T-cell (primary cell): ENCODE measurements around the gene IQCM. TPM values are rescaled to one million over a fixed set of nuclear protein-coding genes. Genes with fewer than 3 reads are reported as not detected.

ENCODE experiments used
- ATAC-seq, 4 experiments: fragments of 200-7000 bp in 3 of 4; fragments of 150-1000 bp in 1 of 4; cut with Tn5 transposase; replicated peaks in 1 of 4; 1 replicate in 3 of 4; 2 replicates in 1 of 4; pipeline ENCODE4 v1.10.0; 2021; ENCODE audit warnings: moderate library complexity in 3 of 4, mild to moderate bottlenecking in 2 of 4, moderate number of reproducible peaks in 1 of 4
- CTCF ChIA-PET, 2 donors: fragments of 300-600 bp; sonication (Branson Sonifier 250); formaldehyde crosslinking; loops; one replicate each; lab custom pipeline; 2022; ENCODE audit warnings: antibody characterized with exemption in 2 of 2; lab: Charles Lee
- POLR2A ChIA-PET, 2 donors: fragments of 300-600 bp; sonication (Branson Sonifier 250); formaldehyde crosslinking; loops; one replicate each; lab custom pipeline; 2022; ENCODE audit warnings: antibody characterized with exemption in 2 of 2; lab: Charles Lee
- DNase-seq, 35 experiments: peaks; one replicate each; pipeline versions ENCODE4 v3.0.0 to v3.0.0-alpha.2; 2013 to 2023
- H3K27ac ChIP-seq: one replicate; pipeline ENCODE4 v1.5.1; 2013; ENCODE audit warnings: low read length
- H3K27me3 ChIP-seq, 2 experiments: replicated peaks in 1 of 2; 1 replicate in 1 of 2; 2 replicates in 1 of 2; pipeline versions ENCODE4 v1.6.1 to v1.7.0; 2013; ENCODE audit warnings: low read length in 1 of 2, mixed read lengths in 1 of 2; ENCODE audit not compliant: control insufficient read depth in 2 of 2, insufficient read depth in 2 of 2; ENCODE audit errors: extremely low read depth in 1 of 2
- H3K36me3 ChIP-seq, 2 donors: 1 replicate in 1 of 2; 2 replicates in 1 of 2; pipeline versions ENCODE4 v1.6.1 to v1.7.0; 2013; ENCODE audit warnings: low read length in 1 of 2; ENCODE audit not compliant: control insufficient read depth in 2 of 2, insufficient read depth in 1 of 2; ENCODE audit errors: extremely low read depth in 1 of 2
- H3K4me1 ChIP-seq, 2 experiments: 1 replicate in 1 of 2; 2 replicates in 1 of 2; pipeline versions ENCODE4 v1.6.1 to v1.7.0; 2013; ENCODE audit warnings: low read length in 2 of 2, mixed read lengths in 1 of 2; ENCODE audit not compliant: insufficient read depth in 2 of 2, control insufficient read depth in 1 of 2; ENCODE audit errors: extremely low read depth in 1 of 2
- H3K4me3 ChIP-seq, 2 donors: 1 replicate in 1 of 2; 2 replicates in 1 of 2; pipeline versions ENCODE4 v1.5.1 to v1.7.0; 2013; ENCODE audit warnings: mild to moderate bottlenecking in 2 of 2, low read length in 1 of 2, moderate library complexity in 1 of 2; ENCODE audit not compliant: control insufficient read depth in 1 of 2; ENCODE audit errors: extremely low read depth in 1 of 2
- H3K9me3 ChIP-seq: 2 replicates; pipeline ENCODE4 v1.7.0; 2013
- H3K27ac Mint-ChIP-seq, 2 donors: one replicate each; pipeline ENCODE4 v1.8.0; 2020 to 2021; ENCODE audit warnings: mild to moderate bottlenecking in 2 of 2, mixed read lengths in 2 of 2
- H3K27me3 Mint-ChIP-seq, 2 donors: one replicate each; pipeline ENCODE4 v1.8.0; 2021 to 2022; ENCODE audit warnings: mixed read lengths in 2 of 2
- H3K36me3 Mint-ChIP-seq: one replicate; pipeline ENCODE4 v1.8.0; 2021; ENCODE audit warnings: mixed read lengths
- H3K4me1 Mint-ChIP-seq, 3 donors: one replicate each; pipeline ENCODE4 v1.8.0; 2020 to 2022; ENCODE audit warnings: mixed read lengths in 3 of 3, mild to moderate bottlenecking in 1 of 3
- H3K4me3 Mint-ChIP-seq, 3 donors: one replicate each; pipeline ENCODE4 v1.8.0; 2020 to 2022; ENCODE audit warnings: mild to moderate bottlenecking in 3 of 3, mixed read lengths in 3 of 3, moderate library complexity in 3 of 3
- H3K9me3 Mint-ChIP-seq, 3 donors: one replicate each; pipeline ENCODE4 v1.8.0; 2020 to 2022; ENCODE audit warnings: mixed read lengths in 3 of 3
- WGBS: methylation state at CpG from one replicate; pipeline ENCODE4 v1.1.5; 2013; ENCODE audit warnings: missing lambda C conversion rate; ENCODE audit not compliant: insufficient coverage; 5-methylcytosine and 5-hydroxymethylcytosine counted together
- total RNA-seq, 35 experiments: library from RNA in 6 of 35; stranded (reverse) in 6 of 35; fragments of 120-200 nt in 1 of 35; gene quantifications; one replicate each; pipeline versions ENCODE4 v1.2.1 to v1.2.4 and lab custom pipeline; 2013 to 2026

Gene IQCM
- total RNA-seq, 5 donors from 2014 or later (not counting 1 experiment from before 2014, with no cell fraction given), result not detected

DNA sequence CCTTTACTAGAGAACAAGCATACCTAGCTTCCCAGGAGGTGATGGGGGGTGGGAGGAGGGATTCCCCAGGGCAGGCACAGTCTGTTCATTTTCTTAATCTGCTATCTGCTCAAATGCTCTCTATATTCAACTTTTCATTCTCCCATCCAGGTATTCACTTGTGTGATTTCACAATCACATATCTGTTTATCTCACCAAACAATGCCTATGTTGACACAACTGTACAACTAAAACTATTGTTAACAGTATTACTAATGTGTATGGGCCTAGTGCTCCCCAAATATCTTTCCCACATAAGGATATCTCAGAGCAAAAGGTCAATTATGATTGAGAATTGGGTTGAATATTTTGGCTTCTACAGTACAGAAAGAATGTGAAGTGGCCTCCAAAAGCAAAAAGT is 210.8 kb downstream of the IQCM start:
- no peak overlapping the region for H3K4me3 Mint-ChIP-seq

DNA sequence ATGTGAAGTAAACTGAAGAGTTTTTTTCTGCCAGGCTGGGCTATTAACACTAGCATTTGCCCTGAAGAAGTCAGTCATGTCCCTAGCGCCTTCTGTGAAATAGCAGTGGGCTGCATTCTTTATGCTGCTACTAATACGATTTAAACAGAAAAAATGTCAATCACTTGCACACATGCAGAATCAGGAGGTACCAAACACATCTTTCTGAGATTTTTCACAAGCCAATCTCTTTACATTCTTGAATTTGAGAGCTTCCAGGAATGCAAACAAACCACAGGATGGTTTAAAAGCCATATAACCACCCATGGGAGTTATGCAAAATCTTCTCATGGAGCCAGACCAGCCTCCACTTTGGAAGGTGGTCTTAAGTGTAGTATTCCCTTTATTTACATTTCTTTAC is 220.1 kb downstream of the IQCM start:
- no peaks in the 10 kb centered on the region for H3K4me1 Mint-ChIP-seq
- Histone ChIP-seq H3K9me3 (no peaks in the 10 kb centered on the region), H3K27me3 (no peaks in the 10 kb centered on the region), H3K36me3 (no peaks in the 10 kb centered on the region), H3K4me1 (no peaks in the 10 kb centered on the region), H3K27ac (no peak overlapping the region), H3K4me3 (no peak overlapping the region)
- no peaks in the 10 kb centered on the region for H3K36me3 Mint-ChIP-seq
- ATAC-seq (no peak), DNase-seq (no peak)
- no peaks in the 10 kb centered on the region for H3K27me3 Mint-ChIP-seq
- WGBS, result 75% methylated on average over 2 of the region's 2 CpGs
- POLR2A ChIA-PET, result no interaction called here
- CTCF ChIA-PET, result no interaction called here
- peaks cover 3 to 10% (median 7%) of the 10 kb centered on the region in 3 donors for H3K9me3 Mint-ChIP-seq
- no peak overlapping the region for H3K4me3 Mint-ChIP-seq
- H3K27ac Mint-ChIP-seq, result no peak overlapping the region

More for the DNA sequence above, 210.8 kb downstream of the IQCM start:
- Mint-ChIP-seq H3K4me1 (no peaks in the 10 kb centered on the region), H3K9me3 (peaks cover 6% of the 10 kb centered on the region in 3 donors), H3K27ac (no peak overlapping the region), H3K27me3 (no peaks in the 10 kb centered on the region), H3K36me3 (no peaks in the 10 kb centered on the region)
- Histone ChIP-seq H3K27me3 (no peaks in the 10 kb centered on the region), H3K4me3 (no peak overlapping the region), H3K27ac (no peak overlapping the region), H3K4me1 (no peaks in the 10 kb centered on the region), H3K9me3 (no peaks in the 10 kb centered on the region), H3K36me3 (no peaks in the 10 kb centered on the region)
- CTCF ChIA-PET, result no interaction called here
- DNase-seq, result no peak
- POLR2A ChIA-PET, result interaction anchor here in 1 of 2 donors (0.6 kb wide), 1 partner anchor 1775 kb away, joined by 5 read pairs; no protein-coding TSS in a partner anchor
- ATAC-seq, result no peak

DNA sequence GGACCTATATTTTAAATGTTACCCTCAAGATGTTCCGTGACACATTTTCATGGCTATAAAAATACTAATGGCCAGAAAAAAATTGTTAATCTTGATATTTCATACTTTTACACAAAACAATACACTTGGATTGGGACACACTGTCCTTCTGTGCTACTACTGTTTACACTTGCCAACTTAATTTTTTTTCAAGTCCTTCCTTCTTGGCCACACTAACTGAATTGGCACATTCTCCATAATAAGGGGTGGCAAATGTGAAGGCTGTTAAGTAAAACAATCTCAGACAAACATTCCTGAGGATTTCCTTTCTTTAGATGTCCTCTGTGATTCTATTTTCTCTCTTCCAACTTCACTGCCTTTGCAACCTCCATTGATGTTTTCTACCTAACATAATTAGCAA is 225.8 kb downstream of the IQCM start:
- DNase-seq (no peak), ATAC-seq (no peak)
- POLR2A ChIA-PET, result no interaction called here
- Mint-ChIP-seq H3K4me3 (no peak overlapping the region), H3K4me1 (no peaks in the 10 kb centered on the region), H3K27ac (no peak overlapping the region), H3K27me3 (no peaks in the 10 kb centered on the region), H3K9me3 (peaks cover 9 to 14% (median 10%) of the 10 kb centered on the region in 3 donors), H3K36me3 (no peaks in the 10 kb centered on the region)
- Histone ChIP-seq H3K4me1 (no peaks in the 10 kb centered on the region), H3K36me3 (no peaks in the 10 kb centered on the region), H3K27ac (no peak overlapping the region), H3K27me3 (no peaks in the 10 kb centered on the region), H3K9me3 (no peaks in the 10 kb centered on the region), H3K4me3 (no peak overlapping the region)
- no CpG with 5 or more reads among the region's 1 CpG for WGBS
- CTCF ChIA-PET, result no interaction called here

DNA sequence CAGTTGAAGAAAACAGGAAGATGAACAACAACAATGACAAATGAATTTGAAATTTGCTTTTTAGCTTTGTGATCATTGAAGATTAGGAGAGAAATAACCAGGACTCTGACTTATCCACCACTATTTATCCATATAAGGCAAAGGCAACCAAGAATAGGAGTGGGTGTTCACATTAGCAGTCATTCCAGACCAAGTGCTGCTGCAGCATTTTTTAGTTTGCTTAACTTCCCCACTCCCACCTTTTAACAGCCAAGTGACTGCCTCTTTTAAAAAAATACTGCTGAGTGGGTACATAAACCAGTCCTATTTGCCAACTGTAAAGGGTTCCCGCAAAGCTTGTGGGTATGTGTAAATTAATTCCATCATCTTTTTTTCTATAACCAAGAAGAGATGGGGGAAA is 230.9 kb downstream of the IQCM start:
- Histone ChIP-seq H3K9me3 (peaks cover 2% of the 10 kb centered on the region), H3K27ac (no peak overlapping the region), H3K27me3 (no peaks in the 10 kb centered on the region), H3K4me1 (no peaks in the 10 kb centered on the region), H3K36me3 (no peaks in the 10 kb centered on the region), H3K4me3 (no peak overlapping the region)
- Mint-ChIP-seq H3K36me3 (no peaks in the 10 kb centered on the region), H3K27me3 (no peaks in the 10 kb centered on the region), H3K27ac (no peak overlapping the region), H3K9me3 (peaks cover 4 to 9% (median 6%) of the 10 kb centered on the region in 3 donors), H3K4me1 (no peaks in the 10 kb centered on the region), H3K4me3 (no peak overlapping the region)
- ATAC-seq (no peak), DNase-seq (no peak)
- POLR2A ChIA-PET, result no interaction called here
- no CpG with 5 or more reads among the region's 1 CpG for WGBS
- CTCF ChIA-PET, result no interaction called here

DNA sequence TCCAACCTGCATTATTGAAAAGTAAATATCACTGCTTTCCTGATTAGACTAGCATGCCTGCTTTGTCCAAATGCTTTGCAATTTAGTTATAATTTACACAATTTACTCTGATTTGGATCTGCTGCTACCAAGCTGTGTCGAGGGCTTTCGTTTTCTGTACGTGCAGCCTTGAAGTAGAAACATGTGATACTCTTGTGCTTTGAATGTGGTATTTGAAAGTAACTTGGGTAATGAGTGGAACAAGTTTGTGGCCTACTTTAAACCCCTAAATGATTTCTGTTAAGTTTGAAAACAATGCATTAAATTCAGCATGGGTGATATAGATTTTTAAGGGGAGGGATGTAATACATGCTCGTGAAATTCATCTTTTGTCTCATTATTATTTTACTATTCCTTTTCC is 240.7 kb downstream of the IQCM start:
- H3K4me1 ChIP-seq, result no peaks in the 10 kb centered on the region
- H3K36me3 Mint-ChIP-seq, result no peaks in the 10 kb centered on the region
- no peaks in the 10 kb centered on the region for H3K4me1 Mint-ChIP-seq
- POLR2A ChIA-PET, result no interaction called here
- peaks cover 0 to 10% (median 0%) of the 10 kb centered on the region in 3 donors for H3K9me3 Mint-ChIP-seq
- no peak overlapping the region for H3K27ac Mint-ChIP-seq
- H3K27ac ChIP-seq, result no peak overlapping the region
- no peaks in the 10 kb centered on the region for H3K9me3 ChIP-seq
- H3K4me3 ChIP-seq, result no peak overlapping the region
- ATAC-seq (no peak), DNase-seq (no peak)
- no peak overlapping the region for H3K4me3 Mint-ChIP-seq
- no peaks in the 10 kb centered on the region for H3K36me3 ChIP-seq
- WGBS, result 76% methylated on average over 3 of the region's 4 CpGs
- H3K27me3 Mint-ChIP-seq, result no peaks in the 10 kb centered on the region
- CTCF ChIA-PET, result no interaction called here
- no peaks in the 10 kb centered on the region for H3K27me3 ChIP-seq

DNA sequence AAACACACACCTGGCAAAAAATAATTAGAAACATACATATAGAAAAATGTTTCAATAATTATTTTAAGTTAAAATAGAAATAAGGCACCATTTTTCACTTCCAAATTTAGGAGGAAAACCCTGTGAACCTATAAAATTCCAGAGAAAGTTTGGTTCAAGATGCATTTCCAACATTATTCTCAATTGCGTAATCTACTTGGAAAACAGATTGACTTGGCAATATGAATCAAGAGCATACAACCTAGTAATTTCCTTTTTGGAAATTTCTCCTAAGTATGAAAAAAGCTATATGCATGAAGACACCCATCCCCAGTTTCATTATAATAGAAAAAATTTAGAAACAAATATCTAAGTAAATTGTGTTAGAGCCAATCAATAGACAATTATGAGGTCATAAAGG is 242.9 kb downstream of the IQCM start:
- H3K4me3 Mint-ChIP-seq, result no peak overlapping the region
- DNase-seq (no peak), ATAC-seq (no peak)
- H3K9me3 Mint-ChIP-seq, result peaks cover 0 to 10% (median 0%) of the 10 kb centered on the region in 3 donors
- ChIA-PET CTCF (no interaction called here), POLR2A (no interaction called here)
- no peaks in the 10 kb centered on the region for H3K36me3 ChIP-seq
- no peaks in the 10 kb centered on the region for H3K4me1 ChIP-seq
- H3K27me3 Mint-ChIP-seq, result no peaks in the 10 kb centered on the region
- no peaks in the 10 kb centered on the region for H3K36me3 Mint-ChIP-seq
- WGBS, result no CpG with 5 or more reads among the region's 1 CpG
- H3K27me3 ChIP-seq, result no peaks in the 10 kb centered on the region
- no peak overlapping the region for H3K4me3 ChIP-seq
- H3K9me3 ChIP-seq, result no peaks in the 10 kb centered on the region
- no peak overlapping the region for H3K27ac Mint-ChIP-seq
- no peaks in the 10 kb centered on the region for H3K4me1 Mint-ChIP-seq
- H3K27ac ChIP-seq, result no peak overlapping the region

DNA sequence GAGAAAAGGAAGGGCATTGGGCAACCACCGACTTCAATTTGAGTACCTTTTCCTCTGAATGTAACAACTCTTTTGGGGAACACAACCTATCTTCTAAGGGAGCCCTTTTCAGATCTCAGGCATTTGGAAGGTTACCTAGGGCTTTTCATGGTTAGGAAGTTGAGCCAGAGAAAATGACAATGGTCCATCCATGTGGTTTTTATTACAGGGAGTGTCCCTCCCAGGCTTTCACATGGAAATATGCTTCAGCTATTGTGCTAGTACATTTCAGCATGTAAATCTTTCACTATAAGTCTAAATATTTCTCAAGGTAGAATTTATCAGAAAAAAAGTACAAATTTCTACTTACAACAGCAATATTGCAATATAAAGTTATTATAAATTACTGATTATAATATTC is 259.8 kb downstream of the IQCM start:
- Mint-ChIP-seq H3K4me1 (no peaks in the 10 kb centered on the region), H3K27me3 (no peaks in the 10 kb centered on the region), H3K9me3 (peaks cover 0 to 17% (median 0%) of the 10 kb centered on the region in 3 donors), H3K36me3 (no peaks in the 10 kb centered on the region), H3K27ac (no peak overlapping the region), H3K4me3 (no peak overlapping the region)
- H3K27ac ChIP-seq, result no peak overlapping the region
- 83% methylated on average over 1 of the region's 1 CpG for WGBS
- H3K27me3 ChIP-seq, result no peaks in the 10 kb centered on the region
- DNase-seq, result no peak
- ChIA-PET POLR2A (no interaction called here), CTCF (no interaction called here)
- no peaks in the 10 kb centered on the region for H3K36me3 ChIP-seq
- H3K4me3 ChIP-seq, result no peak overlapping the region
- no peak for ATAC-seq
- H3K9me3 ChIP-seq, result no peaks in the 10 kb centered on the region
- no peaks in the 10 kb centered on the region for H3K4me1 ChIP-seq
